Myocyte (in vitro differentiated cells): ENCODE results near the gene EXTL1. TPM values are rescaled to one million over a fixed set of nuclear protein-coding genes. Genes with fewer than 3 reads are reported as not detected.
A peak's percentile ranks its signal among the peaks of the same experiment; 100 is the strongest.
"Not testable (repeated sequence)": the region's sequence is repeated elsewhere in the genome, so short reads cannot be mapped to it uniquely, and the experiment has no call there.

ENCODE experiments used
- DNase-seq: peaks from one replicate; pipeline ENCODE4 v3.0.0-alpha.2; 2012; ENCODE audit warnings: low read depth
- polyA plus RNA-seq: library from polyadenylated mRNA; unstranded; fragments of >200 nt; gene quantifications from one replicate; pipeline ENCODE4 v1.2.1, GENCODE V29; 2012; ENCODE audit warnings: missing spikeins
- total RNA-seq: library from RNA; depleted of rRNA; stranded (reverse); fragments of >200 nt; gene quantifications from 2 replicates; pipeline ENCODE4 v1.2.3, GENCODE V29; 2014

EXTL1 gene, protein sequence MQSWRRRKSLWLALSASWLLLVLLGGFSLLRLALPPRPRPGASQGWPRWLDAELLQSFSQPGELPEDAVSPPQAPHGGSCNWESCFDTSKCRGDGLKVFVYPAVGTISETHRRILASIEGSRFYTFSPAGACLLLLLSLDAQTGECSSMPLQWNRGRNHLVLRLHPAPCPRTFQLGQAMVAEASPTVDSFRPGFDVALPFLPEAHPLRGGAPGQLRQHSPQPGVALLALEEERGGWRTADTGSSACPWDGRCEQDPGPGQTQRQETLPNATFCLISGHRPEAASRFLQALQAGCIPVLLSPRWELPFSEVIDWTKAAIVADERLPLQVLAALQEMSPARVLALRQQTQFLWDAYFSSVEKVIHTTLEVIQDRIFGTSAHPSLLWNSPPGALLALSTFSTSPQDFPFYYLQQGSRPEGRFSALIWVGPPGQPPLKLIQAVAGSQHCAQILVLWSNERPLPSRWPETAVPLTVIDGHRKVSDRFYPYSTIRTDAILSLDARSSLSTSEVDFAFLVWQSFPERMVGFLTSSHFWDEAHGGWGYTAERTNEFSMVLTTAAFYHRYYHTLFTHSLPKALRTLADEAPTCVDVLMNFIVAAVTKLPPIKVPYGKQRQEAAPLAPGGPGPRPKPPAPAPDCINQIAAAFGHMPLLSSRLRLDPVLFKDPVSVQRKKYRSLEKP
- 12.8 and 20.1 TPM in 2 replicates for total RNA-seq
- polyA plus RNA-seq = 56.8 TPM

DNA sequence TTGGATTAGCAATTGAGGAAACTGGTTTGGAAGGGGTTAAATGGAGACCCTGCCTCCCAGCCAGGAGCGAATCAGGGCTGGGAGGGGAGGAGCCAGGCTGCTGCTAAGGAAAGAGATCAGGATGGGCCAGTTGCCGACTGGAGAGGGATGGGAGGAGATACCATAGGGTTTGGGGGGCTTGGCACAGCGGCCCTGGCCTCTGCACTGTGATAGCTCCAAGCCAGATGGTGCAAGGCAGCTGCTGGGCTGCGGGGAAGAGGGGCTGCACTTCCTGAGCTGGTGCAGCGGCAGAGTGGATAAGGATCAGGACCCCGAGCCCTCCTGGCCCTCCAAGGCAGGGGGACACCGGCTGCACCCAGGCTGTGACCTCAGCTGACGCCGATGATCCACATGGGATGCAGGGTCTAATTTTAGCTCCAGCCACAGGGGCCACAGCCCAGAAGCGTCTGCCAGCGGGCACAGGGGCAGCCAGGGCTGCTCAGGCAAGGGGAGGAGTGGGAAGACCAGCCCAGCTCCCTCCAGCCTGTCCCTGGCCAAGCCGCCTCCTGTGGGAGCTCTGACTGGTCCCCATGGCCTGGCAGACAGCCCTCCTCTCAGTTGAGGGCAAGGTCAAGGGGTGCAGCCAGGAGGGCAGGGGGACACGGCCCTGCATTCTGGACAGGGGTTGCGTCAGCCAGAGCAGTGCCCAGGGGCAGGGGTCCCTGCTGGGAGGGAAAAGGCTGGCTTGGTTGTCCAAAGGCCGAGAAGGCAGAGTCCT is at the start of gene EXTL1:
Gene EXTL1, plus strand, starts transcription at position 129 of the 757 bp plus-strand sequence. CDS start 872 bp downstream, outside the sequence.
- DNase-seq = peak; percentile 95

DNA sequence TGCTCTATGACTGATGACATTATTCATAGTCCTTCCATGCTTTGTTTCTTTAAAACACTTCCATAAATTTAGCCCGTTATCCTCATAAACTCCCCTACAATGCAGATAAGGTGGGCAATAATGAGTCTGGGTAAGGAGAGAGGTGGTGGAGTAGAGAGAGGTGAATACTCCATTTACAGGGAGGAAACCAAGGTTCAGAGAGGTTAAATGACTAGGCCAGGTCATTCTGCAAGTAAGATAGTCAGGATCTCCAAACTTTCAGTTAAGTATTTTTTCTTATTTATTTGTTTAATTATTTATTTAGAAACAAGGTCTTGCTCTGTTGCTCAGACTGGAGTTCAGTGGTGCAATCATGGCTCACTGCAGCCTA is 49.8 kb upstream of the EXTL1 start:
- DNase-seq = no peak

DNA sequence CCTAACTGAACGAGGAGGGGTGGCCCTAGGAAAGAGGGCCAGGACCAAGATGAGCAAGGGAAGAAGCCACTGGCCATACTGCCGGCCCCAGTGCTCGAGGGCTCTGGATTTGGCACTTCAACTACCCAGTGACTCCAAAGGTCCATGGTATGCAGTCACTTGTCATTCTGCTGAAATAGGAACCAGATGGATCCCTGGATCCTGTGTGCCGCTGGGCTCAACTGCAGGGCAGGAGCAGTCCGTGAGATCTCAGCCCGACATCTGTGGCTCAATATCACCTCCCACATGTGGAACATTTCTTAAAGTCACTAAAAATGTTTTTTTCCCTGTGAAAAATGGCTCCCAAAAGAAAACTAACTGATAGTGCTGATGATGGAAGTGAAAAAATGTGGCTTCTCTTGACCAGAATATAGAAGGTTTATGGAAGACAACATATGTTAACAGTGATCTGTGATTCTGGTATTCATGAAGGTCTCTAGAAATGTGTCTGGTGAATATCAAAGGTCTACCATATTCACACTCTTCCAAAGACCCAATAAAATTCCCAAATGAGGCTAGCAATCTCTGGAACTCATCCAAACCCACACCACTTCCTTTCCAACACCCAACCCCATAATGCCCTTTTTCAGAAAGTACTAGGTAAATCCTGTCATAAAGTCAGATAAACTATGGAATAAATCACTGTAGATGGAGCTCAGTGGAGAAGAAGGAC is 47.8 kb upstream of the EXTL1 start:
- DNase-seq = no peak

DNA sequence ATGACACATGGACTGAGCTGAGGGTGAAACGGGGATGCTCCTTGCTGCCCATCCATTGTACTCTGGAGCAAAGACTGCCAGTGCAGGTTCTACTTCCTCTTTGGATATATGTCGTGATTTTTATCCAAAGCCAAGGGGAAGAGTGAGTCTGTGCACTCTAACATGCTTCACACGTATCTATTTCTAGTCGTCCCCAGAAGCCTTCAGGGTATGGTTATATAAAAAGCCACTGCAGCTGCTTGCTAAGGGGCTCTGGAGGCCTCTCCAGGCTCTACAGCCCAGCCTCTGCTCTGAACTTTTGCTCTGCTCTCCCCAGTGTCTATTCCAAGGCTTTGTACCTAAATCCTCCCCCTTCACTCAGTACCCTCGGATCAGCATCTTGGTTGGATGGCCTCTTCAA is 43.8 kb upstream of the EXTL1 start:
- DNase-seq = peak; percentile 67

DNA sequence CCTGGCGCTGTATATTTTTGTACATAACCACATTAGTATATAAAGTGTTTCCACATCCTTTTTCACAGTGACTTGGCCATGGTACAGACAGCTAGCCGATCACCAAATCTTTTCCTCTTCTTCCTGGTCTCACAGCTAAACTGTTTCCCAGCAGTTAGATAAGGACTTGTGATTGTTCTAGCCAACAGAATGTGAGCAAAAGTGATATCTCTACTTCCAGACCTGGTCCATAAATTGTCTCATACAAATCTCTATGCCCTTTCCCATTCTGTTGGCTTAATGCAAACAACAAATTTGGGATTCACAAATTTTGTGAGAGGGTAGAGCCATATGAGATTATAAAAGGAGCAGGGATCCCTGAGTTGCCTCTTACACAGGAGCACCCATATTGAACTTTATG is 43.2 kb upstream of the EXTL1 start:
- DNase-seq = no peak

DNA sequence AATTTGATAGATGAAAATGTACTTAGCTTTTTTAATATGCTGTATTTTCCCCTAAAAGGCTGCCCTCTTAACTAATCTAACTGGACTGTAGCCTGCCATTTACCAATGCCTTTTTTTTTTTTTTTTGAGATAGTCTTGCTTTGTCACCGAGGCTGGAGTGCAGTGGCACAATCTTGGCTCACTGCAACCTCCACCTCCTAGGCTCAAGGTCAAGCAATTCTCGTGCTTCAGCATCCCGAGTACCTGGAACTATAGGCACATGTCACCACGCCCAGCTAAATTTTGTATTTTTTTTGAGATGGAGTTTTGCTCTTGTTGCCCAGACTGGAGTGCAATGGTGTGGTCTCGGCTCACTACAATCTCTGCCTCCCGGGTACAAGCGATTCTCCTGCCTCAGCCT is 42.4 kb upstream of the EXTL1 start:
- DNase-seq = no peak

DNA sequence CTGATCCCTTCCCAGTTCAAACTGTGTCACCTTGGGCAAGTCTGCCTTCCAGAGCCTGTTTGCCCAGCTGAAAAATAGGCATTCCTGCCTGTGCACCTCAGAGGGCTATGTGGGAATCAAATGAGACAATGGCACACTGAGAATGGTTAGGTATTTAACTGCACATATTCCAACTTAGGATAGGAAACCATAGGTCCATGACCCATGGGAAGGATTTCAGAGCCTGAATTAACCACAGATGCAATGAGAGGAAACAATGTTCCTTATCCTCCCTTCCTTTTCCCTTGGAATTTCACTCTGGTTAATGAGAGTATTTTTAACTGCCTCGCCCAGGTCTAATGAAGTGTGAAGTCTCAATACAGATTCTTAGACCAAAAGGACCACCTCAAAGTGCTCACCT is 36.4 kb upstream of the EXTL1 start:
- no peak for DNase-seq

DNA sequence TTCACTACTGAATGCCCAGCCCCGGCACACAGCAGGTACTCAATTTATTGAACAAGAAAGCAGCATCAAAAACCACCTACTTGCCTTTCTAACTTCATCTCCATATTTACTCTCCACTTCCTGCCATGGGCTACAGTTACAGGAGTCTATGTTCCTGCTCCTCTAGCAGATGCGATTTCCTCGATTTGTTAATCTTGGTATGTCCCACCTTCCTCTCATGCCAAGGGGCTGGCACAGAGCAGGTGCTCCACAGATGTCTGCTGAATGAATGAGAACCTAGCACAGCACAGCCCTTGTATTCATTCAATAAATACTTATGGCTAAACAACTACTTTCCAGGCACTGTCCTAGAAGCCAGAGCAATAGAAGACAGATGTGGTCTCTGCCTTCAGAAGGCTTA is 35.9 kb upstream of the EXTL1 start:
- no peak for DNase-seq

DNA sequence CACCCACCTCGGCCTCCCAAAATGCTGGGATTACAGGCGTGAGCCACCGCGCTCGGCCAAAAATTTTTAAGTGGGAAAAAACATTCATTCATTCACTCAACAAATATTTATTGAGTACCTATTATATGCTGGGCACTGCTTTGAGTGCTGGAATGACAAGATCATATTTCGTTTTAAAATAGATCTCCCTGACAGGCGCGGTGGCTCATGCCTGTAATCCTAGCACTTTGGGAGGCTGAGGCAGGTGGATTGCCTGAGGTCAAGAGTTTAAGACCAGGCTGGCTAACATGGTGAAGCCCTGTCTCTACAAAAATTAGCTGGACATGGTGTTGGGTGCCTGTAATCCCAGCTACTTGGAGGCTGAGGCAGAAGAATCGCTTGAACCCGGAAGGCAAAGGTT is 34.8 kb upstream of the EXTL1 start:
- not testable (repeated sequence) for DNase-seq

DNA sequence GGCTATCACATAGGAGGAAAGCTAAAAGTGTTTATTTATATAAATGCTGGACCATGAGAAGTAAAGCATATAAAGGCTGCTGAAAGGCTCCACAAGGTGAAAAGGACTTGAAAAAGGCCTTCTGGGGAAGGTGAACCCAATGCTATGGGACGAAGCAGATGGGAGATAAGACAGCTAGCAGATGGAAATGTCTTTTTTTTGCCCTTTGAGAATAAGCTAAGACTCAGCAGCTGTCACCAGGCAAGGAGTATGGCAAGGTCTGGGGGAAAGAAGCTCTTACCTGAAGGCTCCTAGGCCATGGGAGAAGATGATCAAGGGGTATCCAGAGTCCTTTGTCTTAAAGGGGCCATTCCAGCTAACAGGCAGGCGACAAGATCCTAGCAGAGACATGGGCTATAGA is 33.6 kb upstream of the EXTL1 start:
- DNase-seq = no peak

DNA sequence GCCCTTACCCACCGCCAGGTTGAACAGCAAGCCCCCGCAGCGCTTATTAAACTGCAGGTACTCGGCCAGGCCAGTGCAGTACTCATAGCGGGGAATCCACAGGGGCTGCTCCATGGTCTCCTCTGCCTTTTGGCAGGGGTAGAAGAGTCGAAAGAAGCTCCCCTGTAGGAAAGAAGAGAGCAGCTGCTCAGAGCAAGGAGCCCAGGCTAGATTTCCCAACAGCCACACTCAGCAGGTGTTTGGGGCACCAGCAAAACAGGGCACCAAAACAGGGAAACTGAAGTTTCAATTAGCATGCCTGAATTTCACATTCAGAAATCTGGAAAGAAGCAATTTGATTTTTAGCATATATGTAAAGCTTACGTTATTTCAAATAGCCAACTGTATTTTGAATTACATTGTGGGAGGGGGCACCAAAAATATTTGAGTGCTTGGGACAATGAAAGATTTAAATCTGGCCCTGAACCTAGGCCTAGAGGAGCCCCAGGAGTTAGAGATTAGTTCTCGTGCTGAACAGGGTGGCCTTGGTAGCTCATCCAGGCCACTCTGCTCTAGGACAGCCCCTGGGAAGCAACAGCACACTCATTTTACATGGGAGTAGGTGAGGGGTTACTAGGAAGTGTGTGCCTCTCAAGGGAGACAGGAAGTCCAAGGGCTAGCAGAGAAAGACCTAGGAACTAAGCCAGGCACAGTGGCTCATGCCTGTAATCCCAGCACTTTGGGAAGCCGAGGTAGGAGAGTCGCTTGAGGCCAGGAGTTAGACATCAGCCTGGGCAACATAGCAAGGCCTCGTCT is 31.9 kb upstream of the EXTL1 start:
- DNase-seq = peak; percentile 66

DNA sequence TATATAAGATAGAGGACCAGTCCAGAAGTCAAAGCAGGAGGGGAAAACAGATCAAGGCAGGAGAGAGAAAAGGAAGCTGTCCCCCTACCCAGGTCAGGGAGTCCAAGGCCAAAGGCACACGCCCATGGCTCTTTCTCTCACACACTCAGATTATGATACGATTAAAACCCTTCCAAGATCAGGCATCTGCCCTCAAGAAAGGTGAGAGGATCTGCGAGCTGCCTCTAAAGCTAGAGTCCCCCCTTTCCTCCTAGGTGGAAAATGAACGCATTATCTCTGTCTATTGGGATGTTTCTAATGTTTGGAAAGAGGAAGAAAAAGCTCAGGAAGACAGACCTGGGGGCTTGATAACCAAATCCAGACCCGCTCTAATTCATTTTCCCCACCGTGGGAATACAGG is 31.3 kb upstream of the EXTL1 start:
- DNase-seq = no peak

DNA sequence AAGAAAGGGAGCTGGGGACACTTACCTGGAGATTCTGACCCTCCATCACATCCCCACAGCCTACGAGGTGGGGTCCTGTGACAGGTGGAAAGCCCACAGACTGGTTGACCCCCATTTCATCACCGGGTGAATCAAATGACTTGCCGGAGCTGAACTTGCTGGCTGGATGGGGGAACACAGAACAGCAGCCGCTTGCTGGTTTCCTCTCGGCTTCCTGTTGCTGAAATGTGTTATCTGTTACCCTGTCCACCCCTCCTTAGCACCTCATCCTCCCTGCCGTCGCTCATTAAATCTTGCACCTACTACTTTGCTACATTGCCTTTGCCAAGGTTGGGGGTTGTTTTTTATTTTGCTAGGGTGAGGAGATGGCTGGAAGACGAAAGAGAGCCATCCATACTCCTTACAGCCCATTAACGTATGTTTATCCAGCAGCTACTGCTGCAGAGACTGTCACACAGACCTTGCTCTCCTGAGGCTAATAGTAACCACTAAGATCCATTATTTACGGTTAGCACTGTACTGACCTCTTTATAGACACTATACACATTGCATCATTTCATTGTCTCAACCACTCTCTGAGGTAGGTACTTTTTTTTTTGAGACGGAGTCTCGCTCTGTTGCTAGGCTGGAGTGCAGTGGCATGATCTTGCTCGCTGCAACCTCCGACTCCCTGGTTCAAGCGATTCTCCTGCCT is 30.7 kb upstream of the EXTL1 start:
- no peak for DNase-seq

DNA sequence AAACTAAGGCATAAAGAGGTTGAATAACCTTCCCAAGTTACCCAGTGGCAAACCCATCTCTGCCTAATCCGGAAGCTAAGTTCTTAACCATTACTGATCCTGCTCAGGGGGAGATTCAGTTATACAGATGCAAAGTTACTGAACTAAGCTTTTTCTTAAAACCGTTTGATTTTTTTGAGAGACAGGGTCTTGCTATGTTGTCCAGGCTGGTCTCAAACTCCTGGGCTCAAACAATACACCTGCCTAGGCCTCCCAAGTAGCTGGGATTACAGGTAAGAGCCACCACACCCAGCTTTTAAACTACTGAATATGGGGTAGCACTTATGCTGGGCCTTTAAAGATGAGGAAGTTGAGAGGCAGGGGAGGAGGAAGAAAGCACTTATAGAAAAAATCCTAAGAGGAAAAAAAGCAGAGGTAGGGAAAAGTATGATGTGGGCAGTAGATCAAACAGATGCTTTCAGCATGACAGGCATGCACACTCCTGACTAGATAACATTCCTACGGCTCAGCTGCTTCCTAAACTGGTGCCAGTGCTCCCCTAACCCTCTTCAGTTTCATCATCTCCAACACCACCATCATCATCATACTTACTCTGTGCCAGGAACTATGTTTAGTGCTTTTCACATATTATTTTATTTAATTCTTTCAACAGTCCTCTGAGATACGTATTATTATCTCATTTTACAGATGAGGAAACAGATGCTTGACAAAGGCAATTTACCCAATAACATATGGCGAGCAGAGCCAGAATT is 29.5 kb upstream of the EXTL1 start:
- DNase-seq = peak; percentile 71

DNA sequence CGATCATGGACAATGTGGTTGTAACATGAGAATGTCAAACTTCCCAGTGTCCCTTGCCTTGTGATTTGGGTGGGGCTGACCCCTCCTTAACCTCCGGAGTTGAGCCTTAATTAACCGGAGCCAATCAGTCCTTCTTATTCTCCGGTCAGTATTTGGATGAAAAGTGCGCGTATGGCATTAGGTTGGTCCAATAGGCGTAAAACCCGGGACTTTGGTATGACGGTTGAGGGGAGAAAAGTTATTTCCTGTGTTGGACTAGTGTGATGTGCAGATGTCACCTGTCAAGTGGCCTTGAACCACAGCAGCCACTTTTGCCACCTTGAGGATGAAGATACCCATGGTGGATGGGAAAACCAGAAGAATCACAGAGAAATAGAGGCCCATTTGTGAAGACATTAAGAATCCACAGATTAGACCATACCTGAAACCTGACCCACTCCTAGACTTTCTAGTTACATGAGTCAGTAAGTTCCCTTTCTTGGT is 28.8 kb upstream of the EXTL1 start:
- peak; percentile 64 for DNase-seq

DNA sequence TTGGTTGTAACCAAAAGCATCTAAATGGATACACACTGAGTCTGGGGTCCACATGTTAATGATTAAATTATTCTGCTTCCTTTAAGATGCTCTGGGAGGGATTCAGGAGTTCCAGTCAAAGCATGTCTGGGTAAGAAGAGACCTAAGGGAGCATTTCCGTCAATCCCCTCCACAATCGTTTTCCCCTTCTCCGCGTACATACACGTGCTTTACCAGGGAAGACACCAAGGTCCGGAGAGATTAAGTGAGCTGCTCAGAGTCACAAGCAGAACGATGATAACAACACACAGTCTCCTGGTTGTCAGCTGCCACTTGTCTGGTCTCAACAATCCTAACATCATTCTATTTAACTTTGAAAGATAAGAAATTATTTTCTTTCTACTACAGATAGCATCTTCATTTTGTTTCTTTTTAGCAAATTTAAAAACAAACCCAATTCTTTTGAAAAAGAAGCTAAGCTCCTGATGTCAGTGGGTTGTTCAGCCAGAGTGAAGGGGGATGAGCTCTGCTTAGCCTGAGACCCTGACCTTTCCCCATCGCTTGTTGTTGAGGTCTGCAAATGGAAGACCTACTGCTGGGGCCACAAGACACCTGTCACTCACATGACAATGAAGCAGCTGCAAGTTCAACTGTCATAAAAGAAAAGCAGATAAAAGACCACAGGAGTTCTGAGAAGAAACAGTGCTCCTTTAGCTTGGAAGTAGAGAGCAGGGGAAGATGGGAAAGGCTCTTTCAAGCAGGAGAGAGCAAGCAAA is 28.2 kb upstream of the EXTL1 start:
- peak; percentile 92 for DNase-seq

DNA sequence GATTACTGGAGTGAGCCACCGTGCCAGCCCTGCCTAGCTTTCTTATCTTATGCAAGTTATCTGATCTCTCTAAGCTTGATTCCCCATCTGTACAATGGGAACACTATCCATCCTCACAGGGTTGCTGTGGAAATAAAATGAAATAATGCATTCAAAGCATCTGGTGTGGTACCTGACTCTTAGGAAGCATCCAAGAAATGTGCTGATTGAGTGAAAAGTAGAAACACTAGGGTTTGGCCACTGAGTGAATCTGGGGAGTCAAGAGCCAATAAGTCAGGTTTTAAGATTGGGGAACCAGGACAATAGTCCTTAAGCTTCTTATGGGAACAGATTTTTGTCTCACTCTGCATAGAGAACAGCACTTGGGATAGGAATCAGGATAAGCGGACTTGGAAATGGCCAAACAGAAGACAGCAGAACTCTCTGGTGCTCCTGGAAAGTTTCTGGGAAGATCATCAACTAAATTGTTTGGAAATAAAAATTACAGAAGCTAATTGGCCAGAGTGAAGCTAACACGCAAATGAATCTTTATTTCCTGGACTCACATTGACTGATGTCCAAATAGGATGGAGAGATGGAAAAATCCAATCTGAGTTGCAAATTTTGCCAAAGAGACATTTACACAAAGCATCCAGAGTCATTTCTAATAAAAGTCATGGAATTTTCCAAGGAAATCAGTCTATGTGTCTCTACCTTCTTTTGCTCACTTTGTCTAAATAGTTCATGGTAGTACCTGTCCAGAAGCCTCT is 27.0 kb upstream of the EXTL1 start:
- DNase-seq = no peak
